K562 (cell line): Measurements from ENCODE around the gene KLK15. TPM values are rescaled to one million over a fixed set of nuclear protein-coding genes. Genes with fewer than 3 reads are reported as not detected.

Experiments
- ATF7 ChIP-seq: fragments of 450-650 bp; IDR thresholded peaks from 2 replicates; pipeline ENCODE4 v1.7.1; 2014; ENCODE audit warnings: mild to moderate bottlenecking, moderate library complexity
- FOXA3 ChIP-seq, 2 experiments: fragments of 450-650 bp in 1 of 2; sonication (generic) in 1 of 2; formaldehyde crosslinking; IDR thresholded peaks in 1 of 2; conservative IDR thresholded peaks in 1 of 2; 2 replicates each; pipeline versions ENCODE4 v1.4.0 to v1.8.0; 2020 to 2022; ENCODE audit warnings: mild to moderate bottlenecking in 2 of 2, missing genetic modification reagents in 1 of 2
- FOXP1 ChIP-seq: sonication (generic); formaldehyde crosslinking; IDR thresholded peaks from 2 replicates; pipeline ENCODE4 v1.8.0; 2022; ENCODE audit warnings: mild to moderate bottlenecking, missing genetic modification reagents
- GABPB1 ChIP-seq: sonication (generic); formaldehyde crosslinking; IDR thresholded peaks from 2 replicates; pipeline ENCODE4 v1.8.0; 2022; ENCODE audit warnings: mild to moderate bottlenecking, missing genetic modification reagents
- HDAC6 ChIP-seq: IDR thresholded peaks from 2 replicates; pipeline ENCODE4 v1.6.1; 2012; ENCODE audit warnings: low read depth, mild to moderate bottlenecking, control low read depth, inconsistent platforms, low read length, moderate library complexity
- HMGN3 ChIP-seq: IDR thresholded peaks from 2 replicates; pipeline ENCODE4 v1.6.1; 2011; ENCODE audit warnings: borderline replicate concordance, low read depth, mild to moderate bottlenecking, mixed read lengths, low read length; ENCODE audit not compliant: insufficient read length; ENCODE audit errors: extremely low read depth
- HNRNPLL ChIP-seq: fragments of 200-400 bp; formaldehyde crosslinking; IDR thresholded peaks from 2 replicates; pipeline ENCODE4 v1.6.1; 2017; ENCODE audit warnings: low read length, low read depth, mild to moderate bottlenecking; ENCODE audit not compliant: poor library complexity, severe bottlenecking
- MAZ ChIP-seq, 2 experiments: fragments of 450-650 bp in 1 of 2; sonication (generic) in 1 of 2; formaldehyde crosslinking; IDR thresholded peaks in 1 of 2; conservative IDR thresholded peaks in 1 of 2; 2 replicates each; pipeline versions ENCODE4 v1.4.0 to v1.5.0; 2020; ENCODE audit warnings: mild to moderate bottlenecking in 1 of 2, missing genetic modification reagents in 1 of 2
- MYC ChIP-seq, 2 experiments: fragments of 250-450 bp in 1 of 2; sonication (Bioruptor Pico) in 1 of 2; IDR thresholded peaks; 2 replicates each; pipeline versions ENCODE4 v1.5.1 to v1.6.1; 2012 to 2021; ENCODE audit warnings: low read depth in 2 of 2, borderline replicate concordance in 1 of 2, improper control_type of control experiment in 1 of 2, low read length in 1 of 2, mild to moderate bottlenecking in 1 of 2, moderate library complexity in 1 of 2
- NR3C1 ChIP-seq: sonication (generic); formaldehyde crosslinking; IDR thresholded peaks from 2 replicates; pipeline ENCODE4 v1.8.1; 2022; ENCODE audit warnings: missing genetic modification reagents
- NRF1 ChIP-seq, 2 experiments: fragments of 450-650 bp; IDR thresholded peaks in 1 of 2; conservative IDR thresholded peaks in 1 of 2; 2 replicates each; pipeline ENCODE4 v1.6.1; 2014; ENCODE audit warnings: mild to moderate bottlenecking in 2 of 2
- POLR2A ChIP-seq: fragments of 450-650 bp; conservative IDR thresholded peaks from 2 replicates; pipeline ENCODE4 v1.6.1; 2016
- RBFOX2 ChIP-seq: fragments of 200-400 bp; formaldehyde crosslinking; IDR thresholded peaks from 2 replicates; pipeline ENCODE4 v1.6.1; 2017; ENCODE audit warnings: low read depth, mild to moderate bottlenecking, low read length, moderate library complexity
- RUNX1 ChIP-seq: sonication (generic); IDR thresholded peaks from 2 replicates; pipeline ENCODE4 v1.6.1; 2016; ENCODE audit warnings: antibody characterized with exemption, low read depth
- SP1 ChIP-seq: sonication (generic); formaldehyde crosslinking; IDR thresholded peaks from 2 replicates; pipeline ENCODE4 v1.8.1; 2022; ENCODE audit warnings: mild to moderate bottlenecking, missing genetic modification reagents
- TAF9B ChIP-seq: fragments of 450-650 bp; IDR thresholded peaks from 2 replicates; pipeline ENCODE4 v1.6.1; 2018; ENCODE audit warnings: mild to moderate bottlenecking; ENCODE audit not compliant: partially characterized antibody
- TEAD1 ChIP-seq, 2 experiments: fragments of 450-650 bp in 1 of 2; sonication (generic) in 1 of 2; formaldehyde crosslinking; IDR thresholded peaks; 2 replicates each; pipeline versions ENCODE4 v1.4.0 to v1.8.0; 2020 to 2022; ENCODE audit warnings: mild to moderate bottlenecking in 2 of 2, missing genetic modification reagents in 1 of 2
- TOE1 ChIP-seq, 2 experiments: fragments of 450-650 bp in 1 of 2; sonication (generic) in 1 of 2; formaldehyde crosslinking in 1 of 2; IDR thresholded peaks; 2 replicates each; pipeline versions ENCODE4 v1.7.1 to v1.8.0; 2016 to 2022; ENCODE audit warnings: borderline replicate concordance in 2 of 2, mild to moderate bottlenecking in 2 of 2, antibody characterized with exemption in 1 of 2, inconsistent platforms in 1 of 2, low read depth in 1 of 2, missing genetic modification reagents in 1 of 2, moderate library complexity in 1 of 2
- ZBTB17 ChIP-seq: fragments of 450-650 bp; formaldehyde crosslinking; IDR thresholded peaks from 2 replicates; pipeline ENCODE4 v1.4.0; 2020; ENCODE audit warnings: mild to moderate bottlenecking
- ZNF212 ChIP-seq: fragments of 450-650 bp; formaldehyde crosslinking; IDR thresholded peaks from 2 replicates; pipeline ENCODE4 v1.4.0; 2020; ENCODE audit warnings: mild to moderate bottlenecking
- polyA plus RNA-seq, 8 experiments: library from polyadenylated mRNA; depleted of rRNA in 4 of 8; stranded (reverse) in 5 of 8; unstranded in 3 of 8; fragments of >200 nt; fragmentation: Nextera tagmentation in 2 of 8; fragmentation: Illumina TruSeq in 1 of 8; extraction: Ambion mirVana in 2 of 8; extraction: Trizol in 1 of 8; gene quantifications; 2 replicates each; pipeline versions ENCODE4 v1.2.1 to v1.2.3, GENCODE V29; 2011 to 2014; ENCODE audit warnings: inconsistent platforms in 1 of 8, missing spikeins in 1 of 8
- total RNA-seq, 7 experiments: library from RNA; depleted of rRNA in 6 of 7; stranded (reverse); fragments of >200 nt in 6 of 7; fragmentation: Illumina TruSeq in 2 of 7; extraction: Trizol in 2 of 7; gene quantifications; 2 replicates each; pipeline versions ENCODE4 v1.2.1 to v1.2.3, GENCODE V29; 2011 to 2021; ENCODE audit warnings: low replicate concordance in 1 of 7
- TF ChIP-seq, protein P1 (sequence below): fragments of 200-800 bp; sonication (Bioruptor generic); IDR thresholded peaks from 2 replicates; pipeline ENCODE4 v1.6.1; 2017; ENCODE audit warnings: missing genetic modification characterization, missing compliant biosample characterization
- TF ChIP-seq, protein P2 (sequence below): fragments of 450-650 bp; IDR thresholded peaks from 2 replicates; pipeline ENCODE4 v1.6.1; 2018; ENCODE audit warnings: mild to moderate bottlenecking, low read depth; ENCODE audit not compliant: partially characterized antibody

The KLK15 gene
- total and polyA plus RNA-seq, 9 of the 15 experiments (the other 6 are each of a cell fraction or from before 2014, with no cell fraction given): not detected

DNA sequence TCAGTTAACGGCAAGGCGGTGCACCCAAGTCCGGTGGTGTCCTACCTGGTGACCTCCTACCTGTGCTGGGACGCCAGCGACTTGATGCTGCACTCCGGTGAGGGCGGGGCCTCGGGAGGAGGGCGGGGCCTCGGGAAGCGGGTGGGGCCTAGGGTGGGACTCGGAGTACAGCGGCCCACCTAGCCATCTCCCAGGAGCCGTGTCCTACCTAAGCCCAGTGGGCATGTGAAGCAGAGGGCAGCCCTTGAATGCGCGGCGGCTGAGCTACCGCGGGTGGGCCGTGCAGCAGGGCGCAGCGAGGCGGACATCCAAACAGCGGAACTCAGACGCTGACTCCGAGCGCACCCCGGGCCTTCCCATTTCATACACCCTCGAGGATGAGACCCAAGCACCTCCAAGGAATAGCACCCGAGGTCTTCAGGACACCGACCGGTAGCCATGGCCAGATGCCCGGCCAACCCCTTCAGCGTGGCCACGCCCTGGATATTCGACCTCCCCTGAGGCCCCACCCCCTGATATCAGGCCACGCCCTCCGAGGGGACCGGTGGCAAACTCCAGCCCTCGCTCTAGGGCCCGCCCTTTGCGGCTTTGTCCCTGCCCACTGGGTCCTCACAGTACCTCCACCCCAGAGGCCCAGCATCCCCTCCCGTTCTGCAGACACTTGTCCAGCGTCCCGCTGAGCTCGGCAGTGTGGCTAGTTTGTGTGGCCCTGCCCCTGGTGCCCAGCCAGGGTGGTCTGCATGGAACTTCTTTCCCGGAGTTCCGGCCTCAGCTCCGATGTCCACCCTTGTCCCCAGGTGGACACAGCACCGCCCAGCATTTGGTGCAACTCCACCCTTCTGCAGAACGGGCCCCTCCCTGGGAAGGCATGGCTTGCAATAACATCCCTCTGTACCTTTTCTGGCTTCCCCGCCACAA, 15.2 kb downstream of the KLK15 start (continued):
- TF ChIP-seq TEAD1 (CRISPR knock-in tag; IDR thresholded peaks at IDR 0.05) (0 out of 4 replicates have a peak, but pooled peaks of 1 of the 2 experiments have one; percentile 40), ATF7 (peak; percentile 36), FOXA3 (CRISPR knock-in tag; conservative IDR thresholded peaks at IDR 0.05 in 1 of 2, IDR thresholded peaks at IDR 0.05 in 1 of 2) (0 out of 4 replicates have a peak, but pooled peaks of 1 of the 2 experiments have one; percentile 33), HNRNPLL (no peak), TOE1 (IDR thresholded peaks at IDR 0.05; ENCODE audit: borderline replicate concordance) (no peak), TOE1 (CRISPR knock-in tag; IDR thresholded peaks at IDR 0.05; ENCODE audit: borderline replicate concordance, low read depth) (no peak), SP1 (peak; percentile 65), GABPB1 (CRISPR knock-in tag) (peak; percentile 45), FOXP1 (CRISPR knock-in tag) (0 out of 2 replicates have a peak, but pooled peaks have one; percentile 34), ZBTB17 (CRISPR knock-in tag) (0 out of 2 replicates have a peak, but pooled peaks have one; percentile 35), RBFOX2 (peak; percentile 58), NRF1 (conservative IDR thresholded peaks at IDR 0.05 in 1 of 2, IDR thresholded peaks at IDR 0.05 in 1 of 2) (peak; percentile 57 to 64), ZNF212 (0 out of 2 replicates have a peak, but pooled peaks have one; percentile 65), TAF9B (no peak), RUNX1 (no peak), MAZ (CRISPR knock-in tag; conservative IDR thresholded peaks at IDR 0.05 in 1 of 2, IDR thresholded peaks at IDR 0.05 in 1 of 2) (peak in 1 of 2 experiments; percentile 51; a peak in 3 of 4 replicates), POLR2A (0 out of 2 replicates have a peak, but pooled peaks have one; percentile 32), MYC (IDR thresholded peaks at IDR 0.05; ENCODE audit: low read depth, low read length) (no peak), MYC (CRISPR knock-in tag; IDR thresholded peaks at IDR 0.05; ENCODE audit: borderline replicate concordance, low read depth) (no peak), HDAC6 (0 out of 2 replicates have a peak, but pooled peaks have one; percentile 35), HMGN3 (peak; percentile 89), NR3C1 (CRISPR knock-in tag) (no peak)
- TF ChIP-seq, protein P1, sequence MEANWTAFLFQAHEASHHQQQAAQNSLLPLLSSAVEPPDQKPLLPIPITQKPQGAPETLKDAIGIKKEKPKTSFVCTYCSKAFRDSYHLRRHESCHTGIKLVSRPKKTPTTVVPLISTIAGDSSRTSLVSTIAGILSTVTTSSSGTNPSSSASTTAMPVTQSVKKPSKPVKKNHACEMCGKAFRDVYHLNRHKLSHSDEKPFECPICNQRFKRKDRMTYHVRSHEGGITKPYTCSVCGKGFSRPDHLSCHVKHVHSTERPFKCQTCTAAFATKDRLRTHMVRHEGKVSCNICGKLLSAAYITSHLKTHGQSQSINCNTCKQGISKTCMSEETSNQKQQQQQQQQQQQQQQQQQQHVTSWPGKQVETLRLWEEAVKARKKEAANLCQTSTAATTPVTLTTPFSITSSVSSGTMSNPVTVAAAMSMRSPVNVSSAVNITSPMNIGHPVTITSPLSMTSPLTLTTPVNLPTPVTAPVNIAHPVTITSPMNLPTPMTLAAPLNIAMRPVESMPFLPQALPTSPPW: peak; percentile 51; the same call in 1 of the 2 replicates
- TF ChIP-seq, protein P2, sequence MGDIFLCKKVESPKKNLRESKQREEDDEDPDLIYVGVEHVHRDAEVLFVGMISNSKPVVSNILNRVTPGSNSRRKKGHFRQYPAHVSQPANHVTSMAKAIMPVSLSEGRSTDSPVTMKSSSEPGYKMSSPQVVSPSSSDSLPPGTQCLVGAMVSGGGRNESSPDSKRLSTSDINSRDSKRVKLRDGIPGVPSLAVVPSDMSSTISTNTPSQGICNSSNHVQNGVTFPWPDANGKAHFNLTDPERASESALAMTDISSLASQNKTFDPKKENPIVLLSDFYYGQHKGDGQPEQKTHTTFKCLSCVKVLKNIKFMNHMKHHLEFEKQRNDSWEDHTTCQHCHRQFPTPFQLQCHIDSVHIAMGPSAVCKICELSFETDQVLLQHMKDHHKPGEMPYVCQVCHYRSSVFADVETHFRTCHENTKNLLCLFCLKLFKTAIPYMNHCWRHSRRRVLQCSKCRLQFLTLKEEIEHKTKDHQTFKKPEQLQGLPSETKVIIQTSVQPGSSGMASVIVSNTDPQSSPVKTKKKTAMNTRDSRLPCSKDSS: no peak
